Sigmoid colon (tissue), 7 donors: ENCODE results near the gene CARS1. TPM values are rescaled to one million over a fixed set of nuclear protein-coding genes. Genes with fewer than 3 reads are reported as not detected.
A peak's percentile ranks its signal among the peaks of the same experiment; 100 is the strongest.

Experiments
- DNase-seq: peaks from one replicate; pipeline ENCODE4 v3.0.0-alpha.2; 2019
- H3K27ac ChIP-seq, 4 donors: fragments of 200-600 bp; sonication (generic); one replicate each; pipeline ENCODE4 v1.5.1; 2016 to 2019; ENCODE audit warnings: mild to moderate bottlenecking in 1 of 4
- H3K27me3 ChIP-seq, 3 donors: fragments of 200-600 bp; sonication (generic); one replicate each; pipeline ENCODE4 v1.5.1; 2019; ENCODE audit warnings: mild to moderate bottlenecking in 1 of 3
- H3K36me3 ChIP-seq, 4 donors: fragments of 200-600 bp; sonication (generic); one replicate each; pipeline ENCODE4 v1.5.1; 2016 to 2019
- H3K4me1 ChIP-seq, 4 donors: fragments of 200-600 bp; sonication (generic); one replicate each; pipeline ENCODE4 v1.5.1; 2017 to 2019
- H3K4me3 ChIP-seq, 4 donors: fragments of 200-600 bp; sonication (generic); one replicate each; pipeline ENCODE4 v1.5.1; 2017 to 2019; ENCODE audit warnings: mild to moderate bottlenecking in 2 of 4, moderate library complexity in 1 of 4
- H3K9me3 ChIP-seq, 4 donors: fragments of 200-600 bp in 3 of 4; sonication (generic) in 3 of 4; one replicate each; pipeline versions ENCODE4 v1.5.1 to v1.6.1; 2013 to 2019
- CTCF ChIP-seq, 4 experiments: fragments of 450-650 bp in 3 of 4; fragments of 200-600 bp in 1 of 4; IDR thresholded peaks; one replicate each; pipeline ENCODE4 v1.5.1; 2016 to 2019; ENCODE audit warnings: antibody characterized with exemption in 4 of 4, mild to moderate bottlenecking in 3 of 4, moderate library complexity in 2 of 4
- EP300 ChIP-seq, 4 donors: sonication (generic); formaldehyde crosslinking; IDR thresholded peaks; one replicate each; pipeline ENCODE4 v1.6.1; 2017; ENCODE audit warnings: antibody characterized with exemption in 4 of 4
- POLR2A ChIP-seq, 2 donors: fragments of 450-650 bp; IDR thresholded peaks; one replicate each; pipeline ENCODE4 v1.6.1; 2016; ENCODE audit warnings: antibody characterized with exemption in 2 of 2, mild to moderate bottlenecking in 2 of 2, moderate library complexity in 2 of 2
- POLR2AphosphoS5 ChIP-seq, 4 donors: sonication (generic); formaldehyde crosslinking; IDR thresholded peaks; one replicate each; pipeline ENCODE4 v1.6.1; 2017; ENCODE audit warnings: antibody characterized with exemption in 4 of 4
- WGBS, 2 donors: extraction: QIAGEN DNeasy Blood & Tissue Kit; methylation state at CpG; one replicate each; pipeline ENCODE4 v1.1.7; 2013; 5-methylcytosine and 5-hydroxymethylcytosine counted together
- intact Hi-C: fragments of 100-400 bp; cut with DNase I; formaldehyde crosslinking; loops from one replicate; pipeline ENCODE4 v1.15.1; 2023
- polyA plus RNA-seq, 3 donors: library from polyadenylated mRNA; stranded (reverse); fragments of 200-250 nt; gene quantifications; one replicate each; pipeline ENCODE4 v1.2.3, GENCODE V29; 2013
- total RNA-seq, 4 donors: library from RNA; depleted of rRNA; stranded (reverse); fragments of >200 nt; gene quantifications; one replicate each; pipeline ENCODE4 v1.1.0, GENCODE V29; 2016
- donor health status: healthy with polysubstance abuse.
- donor health status: Bipolar disorder and iron deficiency.
- donor health status: healthy.

Gene CARS1
- total and polyA plus RNA-seq, 7 donors = 21.0 to 57.1 (median 35.9) TPM

DNA sequence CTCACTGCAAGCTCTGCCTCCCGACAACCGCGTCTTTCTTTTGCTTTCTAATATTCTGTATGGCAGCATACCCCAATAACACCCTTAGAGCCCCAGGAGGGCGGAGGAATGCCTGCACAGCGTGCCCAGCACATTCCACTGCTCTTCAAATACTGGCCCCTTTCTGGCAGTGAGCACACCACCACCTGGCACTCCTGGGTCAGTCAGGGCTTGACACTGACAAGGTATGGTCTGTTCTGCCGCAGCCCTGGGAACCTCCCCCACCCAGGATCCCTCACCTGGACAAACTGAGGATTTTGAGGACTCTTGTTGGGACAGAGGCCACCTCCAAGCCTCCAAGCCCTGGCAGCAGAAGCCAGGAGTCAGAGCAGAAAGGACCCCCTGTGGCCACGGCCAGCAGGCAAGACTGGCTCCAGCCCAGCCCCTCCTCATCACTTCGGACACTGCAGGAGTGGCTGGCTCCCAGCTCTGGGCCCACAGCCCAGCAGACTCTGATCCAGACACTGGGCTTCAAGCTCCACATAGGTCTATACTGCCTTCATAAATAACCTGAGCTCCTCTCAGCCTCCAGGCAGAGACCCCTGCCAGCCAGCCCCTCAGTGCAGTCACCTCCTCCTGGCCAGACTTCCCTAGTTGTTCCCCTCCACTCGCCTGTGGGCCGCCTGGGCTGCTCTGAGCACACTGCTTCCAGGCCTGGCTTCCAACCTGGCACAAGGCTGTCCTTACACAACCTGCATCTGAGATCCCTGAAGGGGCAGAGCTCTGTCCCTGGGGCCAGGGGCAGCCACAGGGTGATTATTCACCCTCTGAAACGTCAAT lies 14.5 kb downstream of the CARS1 start:
- H3K4me1 ChIP-seq = peaks cover 0 to 55% (median 44%) of the 10 kb centered on the region in 4 donors
- H3K27ac ChIP-seq = peak overlapping the region in 3 of 4 donors; percentile 78 to 90 (median 88)
- no peak overlapping the region for H3K4me3 ChIP-seq
- no peaks in the 10 kb centered on the region for H3K9me3 ChIP-seq
- DNase-seq = peak; percentile 78
- TF ChIP-seq EP300 (IDR thresholded peaks at IDR 0.05) (no peak), POLR2A (IDR thresholded peaks at IDR 0.05) (no peak), CTCF (IDR thresholded peaks at IDR 0.05) (no peak), POLR2AphosphoS5 (IDR thresholded peaks at IDR 0.05) (no peak)
- H3K27me3 ChIP-seq = no peaks in the 10 kb centered on the region
- intact Hi-C loops = no loop called here
- H3K36me3 ChIP-seq = peaks cover 15 to 62% (median 31%) of the 10 kb centered on the region in 4 donors
- 82 to 86% methylated on average over 11 of the region's 11 CpGs for whole genome bisulfite sequencing, 2 donors

DNA sequence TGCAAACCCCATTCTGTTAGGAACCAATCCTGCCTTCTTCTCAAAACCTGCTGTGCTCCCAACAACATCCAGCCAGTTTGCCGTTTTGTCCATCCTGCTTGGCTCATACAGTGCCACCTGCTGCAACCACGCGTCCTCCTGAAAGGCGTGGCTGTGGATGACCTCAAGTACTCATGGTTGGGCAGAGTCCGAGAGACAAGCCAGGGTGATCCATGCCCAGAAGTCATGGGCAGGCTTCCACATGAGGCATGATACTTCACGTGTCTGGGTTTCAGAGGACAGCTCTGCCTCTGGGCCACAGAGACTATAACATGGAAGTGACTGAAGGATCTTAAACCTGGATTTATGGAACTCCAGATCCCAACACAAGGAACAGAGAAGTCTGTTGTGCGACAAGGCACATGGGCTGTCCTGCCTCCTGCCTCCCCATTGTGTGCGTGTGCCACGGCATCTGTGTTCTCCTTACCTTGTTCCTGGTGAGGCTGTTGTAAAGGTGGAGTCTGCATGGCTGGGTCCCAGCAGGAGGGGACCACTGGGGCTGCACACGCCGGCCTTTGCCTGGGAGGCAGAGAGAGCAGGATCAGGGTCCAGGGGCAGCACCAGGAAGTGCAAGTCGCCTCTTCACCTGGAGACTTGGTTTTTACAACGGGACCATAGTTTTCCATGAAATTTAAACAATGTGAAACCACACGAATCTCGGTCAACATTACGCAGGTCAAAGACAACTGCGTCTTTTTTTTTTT lies 15.4 kb downstream of the CARS1 start:
- H3K36me3 ChIP-seq = peaks cover 15 to 66% (median 37%) of the 10 kb centered on the region in 4 donors
- no peak overlapping the region for H3K4me3 ChIP-seq
- peaks cover 0 to 57% (median 42%) of the 10 kb centered on the region in 4 donors for H3K4me1 ChIP-seq
- DNase-seq = no peak
- H3K27ac ChIP-seq = peak overlapping the region in 3 of 4 donors; percentile 78 to 90 (median 88)
- H3K27me3 ChIP-seq = no peaks in the 10 kb centered on the region
- no peaks in the 10 kb centered on the region for H3K9me3 ChIP-seq
- TF ChIP-seq POLR2AphosphoS5 (IDR thresholded peaks at IDR 0.05) (peak in 1 of 4 donors; percentile 11), EP300 (IDR thresholded peaks at IDR 0.05) (no peak)
- 70 to 88% methylated on average over 17 of the region's 17 CpGs for WGBS, 2 donors
- intact Hi-C loops = no loop called here

DNA sequence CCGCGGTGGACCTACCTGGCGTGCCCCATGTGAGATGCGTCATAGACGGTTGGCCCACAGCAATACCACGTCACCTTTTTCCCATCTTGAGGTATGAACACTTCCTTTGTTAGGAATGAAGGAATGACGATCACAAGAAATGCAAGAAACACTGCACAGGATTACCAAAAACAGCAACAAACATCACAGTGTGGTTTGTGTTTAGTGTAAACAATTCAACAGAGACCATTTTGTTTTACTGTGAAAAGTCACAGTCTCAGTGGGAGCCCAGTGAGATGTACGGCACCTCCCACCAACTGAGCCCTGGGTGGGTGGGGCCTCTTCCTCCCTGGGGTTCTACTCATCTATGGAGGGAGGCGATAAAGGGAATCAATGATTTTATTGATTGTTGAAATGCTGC lies 16.3 kb downstream of the CARS1 start:
- WGBS, 2 donors = 95 to 96% methylated on average over 9 of the region's 9 CpGs
- intact Hi-C loops = no loop called here

DNA sequence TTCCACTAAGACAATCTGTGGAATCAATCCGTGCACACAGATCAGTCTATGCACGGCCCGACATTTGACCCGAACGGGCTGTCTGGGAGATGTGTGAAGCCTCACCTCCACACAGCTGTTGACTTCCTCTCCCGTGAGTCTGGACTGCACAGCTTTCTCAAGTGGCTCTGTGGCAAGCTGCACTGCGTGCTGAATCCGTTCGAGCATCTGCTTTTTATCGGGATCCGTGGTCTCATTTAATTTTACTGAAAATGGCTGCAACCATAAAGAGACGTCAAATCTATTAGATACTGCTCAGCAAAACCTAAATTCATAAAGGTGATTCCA lies 19.3 kb downstream of the CARS1 start:
- intact Hi-C loops = loop anchor here (1.0 to 2.0 kb wide), 2 partner anchors 53 to 179 kb away; no protein-coding TSS in a partner anchor
- Histone ChIP-seq H3K27ac (peak overlapping the region in 2 of 4 donors; percentile 1 to 23), H3K36me3 (peaks cover 20 to 85% (median 55%) of the 10 kb centered on the region in 4 donors), H3K9me3 (no peaks in the 10 kb centered on the region), H3K4me1 (peaks cover 0 to 20% (median 15%) of the 10 kb centered on the region in 4 donors), H3K27me3 (no peaks in the 10 kb centered on the region), H3K4me3 (no peak overlapping the region)
- no peak for DNase-seq
- TF ChIP-seq POLR2AphosphoS5 (IDR thresholded peaks at IDR 0.05) = no peak
- no peak for TF ChIP-seq POLR2A (IDR thresholded peaks at IDR 0.05)
- no peak for TF ChIP-seq EP300 (IDR thresholded peaks at IDR 0.05)
- no peak for TF ChIP-seq CTCF (IDR thresholded peaks at IDR 0.05)
- WGBS, 2 donors = 79 to 88% methylated on average over 12 of the region's 12 CpGs

More for the DNA sequence above, 16.3 kb downstream of the CARS1 start:
- Histone ChIP-seq H3K36me3 (peaks cover 17 to 75% (median 45%) of the 10 kb centered on the region in 4 donors), H3K27me3 (no peaks in the 10 kb centered on the region), H3K4me3 (no peak overlapping the region), H3K9me3 (no peaks in the 10 kb centered on the region), H3K4me1 (peaks cover 0 to 48% (median 37%) of the 10 kb centered on the region in 4 donors), H3K27ac (no peak overlapping the region)
- no peak for TF ChIP-seq EP300 (IDR thresholded peaks at IDR 0.05)
- TF ChIP-seq POLR2A (IDR thresholded peaks at IDR 0.05) = no peak
- TF ChIP-seq POLR2AphosphoS5 (IDR thresholded peaks at IDR 0.05) = no peak
- TF ChIP-seq CTCF (IDR thresholded peaks at IDR 0.05) = no peak
- DNase-seq = no peak
